ENCODE data around the gene LACTBL1.

GRCh38 chr1:22917989-22918388, 54.7 kb downstream of the LACTBL1 start:
- no peak for TF ChIP-seq CTCF (IDR thresholded peaks at IDR 0.05; ENCODE audit: insufficient read depth, low read depth, low read length)
- no peak for TF ChIP-seq EZH2 (IDR thresholded peaks at IDR 0.05; ENCODE audit: insufficient read depth, low read length)
